Activated CD8-positive, alpha-beta memory T cell treated with anti-CD3 and anti-CD28 coated beads for 24 hours (primary cell): ENCODE results near the gene ALG9.
"Not testable (repeated sequence)": the region's sequence is repeated elsewhere in the genome, so short reads cannot be mapped to it uniquely, and the experiment has no call there.

Experiments
- DNase-seq: peaks from one replicate; pipeline ENCODE4 v3.0.0-alpha.2; 2020

The ALG9 gene, protein sequence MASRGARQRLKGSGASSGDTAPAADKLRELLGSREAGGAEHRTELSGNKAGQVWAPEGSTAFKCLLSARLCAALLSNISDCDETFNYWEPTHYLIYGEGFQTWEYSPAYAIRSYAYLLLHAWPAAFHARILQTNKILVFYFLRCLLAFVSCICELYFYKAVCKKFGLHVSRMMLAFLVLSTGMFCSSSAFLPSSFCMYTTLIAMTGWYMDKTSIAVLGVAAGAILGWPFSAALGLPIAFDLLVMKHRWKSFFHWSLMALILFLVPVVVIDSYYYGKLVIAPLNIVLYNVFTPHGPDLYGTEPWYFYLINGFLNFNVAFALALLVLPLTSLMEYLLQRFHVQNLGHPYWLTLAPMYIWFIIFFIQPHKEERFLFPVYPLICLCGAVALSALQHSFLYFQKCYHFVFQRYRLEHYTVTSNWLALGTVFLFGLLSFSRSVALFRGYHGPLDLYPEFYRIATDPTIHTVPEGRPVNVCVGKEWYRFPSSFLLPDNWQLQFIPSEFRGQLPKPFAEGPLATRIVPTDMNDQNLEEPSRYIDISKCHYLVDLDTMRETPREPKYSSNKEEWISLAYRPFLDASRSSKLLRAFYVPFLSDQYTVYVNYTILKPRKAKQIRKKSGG

DNA sequence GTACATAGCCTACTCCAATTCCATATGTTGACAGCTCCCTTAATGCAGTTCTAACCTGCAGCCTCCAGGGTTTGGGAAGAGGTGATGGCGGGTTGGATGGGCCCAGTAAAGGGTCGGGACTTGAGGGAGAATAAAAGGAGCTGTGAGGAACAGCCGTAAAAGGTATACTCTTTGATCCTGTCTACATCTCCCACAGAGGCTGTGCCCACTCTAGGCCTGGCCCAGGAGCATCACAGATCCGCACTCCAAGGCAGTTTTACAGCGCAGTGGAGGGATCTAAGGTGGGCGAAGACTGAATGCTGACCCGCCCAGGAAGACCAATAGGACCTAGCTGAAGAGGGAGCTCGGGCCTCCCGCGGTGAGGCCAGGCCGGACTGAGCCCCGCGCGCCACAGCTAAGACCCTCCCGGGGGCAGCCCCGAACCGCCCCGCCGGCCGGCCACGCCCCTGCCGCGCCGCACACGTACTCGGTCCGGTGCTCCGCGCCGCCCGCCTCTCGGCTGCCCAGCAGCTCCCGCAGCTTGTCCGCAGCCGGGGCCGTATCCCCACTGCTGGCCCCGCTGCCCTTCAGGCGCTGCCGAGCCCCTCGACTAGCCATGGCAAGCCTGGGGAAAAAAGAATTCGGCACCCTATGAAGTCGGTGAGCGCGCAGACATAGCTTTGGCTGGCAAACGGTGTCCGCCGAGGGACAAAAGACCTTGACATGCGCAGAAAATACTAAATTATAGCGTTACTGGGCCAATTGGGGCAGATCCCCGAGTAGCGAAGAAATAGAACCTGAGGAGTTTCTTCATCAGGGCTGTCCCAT lies at the start of gene ALG9:
ALG9 (minus strand) TSS at position 696 of the 807 bp plus-strand sequence; CDS start at position 597, 99 bp downstream.
- peak; percentile 98 for DNase-seq

DNA sequence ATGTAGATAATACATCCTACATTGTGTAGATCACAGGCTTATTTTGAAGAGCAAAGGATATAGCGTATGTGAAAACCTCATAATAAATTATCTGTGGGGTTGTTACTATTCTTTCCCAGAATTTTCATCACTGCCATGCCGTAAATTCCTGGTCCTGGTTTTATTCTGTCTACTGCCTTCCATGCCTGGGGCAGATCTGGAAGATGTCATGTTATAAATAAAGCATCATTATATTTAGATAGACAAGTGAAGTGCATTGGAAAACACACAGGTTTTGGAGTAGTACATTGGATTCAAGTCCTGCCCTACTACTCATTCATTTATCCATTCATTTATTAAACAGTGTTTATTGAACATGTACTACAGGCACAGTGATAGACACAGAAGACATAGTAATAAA lies 49.5 kb upstream of the ALG9 start:
- no peak for DNase-seq

DNA sequence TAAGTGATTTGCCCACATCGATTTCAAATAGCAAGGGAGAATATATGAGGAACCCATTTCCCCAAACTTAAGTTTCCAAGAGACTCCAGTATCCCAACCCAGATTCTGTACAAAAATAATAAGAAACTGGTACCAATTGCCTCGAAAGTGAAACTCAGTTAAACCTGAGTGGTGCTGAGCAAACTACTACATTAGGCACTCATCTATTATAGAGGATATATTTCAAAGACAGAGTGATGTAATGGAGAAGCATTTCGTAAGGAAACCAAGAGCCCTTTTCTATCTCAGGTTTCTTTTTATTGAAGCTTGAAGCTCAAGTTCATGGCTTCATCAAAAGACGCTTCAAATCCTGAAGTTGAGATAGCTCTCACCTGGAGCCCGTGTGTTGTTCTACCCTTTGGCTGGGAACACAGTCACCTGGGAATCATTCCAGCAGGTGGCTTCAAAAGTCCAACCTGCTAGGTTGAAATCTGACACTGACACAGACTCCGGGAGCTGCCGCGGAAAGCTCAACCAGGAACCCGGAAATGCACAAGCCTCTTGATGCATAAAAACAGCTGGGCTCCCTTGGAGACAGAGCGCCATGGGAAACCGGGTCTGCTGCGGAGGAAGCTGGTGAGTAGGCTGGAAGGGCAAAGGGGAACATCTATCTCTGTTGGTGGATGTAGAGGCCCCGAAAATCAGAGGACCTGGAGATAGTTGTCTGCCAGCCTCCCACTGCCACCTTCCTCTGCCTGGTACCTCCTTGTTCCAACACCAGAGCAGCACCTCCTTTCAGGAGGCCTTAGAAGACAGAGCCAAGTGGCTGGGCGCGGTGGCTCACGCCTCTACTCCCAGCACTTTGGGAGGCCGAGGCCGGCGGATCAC lies 47.2 kb upstream of the ALG9 start, which contains the start of gene C11orf52:
C11orf52 (plus strand) TSS at position 524 of the 867 bp plus-strand sequence; CDS start at position 584, 60 bp downstream.
- no peak for DNase-seq

DNA sequence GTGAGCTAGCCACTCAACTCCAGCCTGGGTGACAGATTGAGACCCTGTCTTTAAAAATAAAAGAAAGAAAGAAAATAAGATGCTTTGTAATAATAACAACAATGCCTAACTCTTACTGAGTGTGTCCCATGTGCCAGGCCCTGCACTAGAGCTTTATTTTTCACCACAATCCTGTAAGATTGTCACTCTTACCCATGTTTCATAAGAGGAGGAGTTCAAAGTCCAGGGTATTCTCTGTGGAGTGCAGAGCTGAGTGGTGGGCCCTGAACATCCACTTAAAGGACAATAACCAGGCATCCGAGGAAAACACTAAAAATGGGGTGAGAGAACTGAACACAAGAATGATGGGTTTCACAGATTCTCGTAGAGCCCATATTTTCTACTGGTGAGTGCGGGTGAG lies 46.4 kb upstream of the ALG9 start:
- no peak for DNase-seq

DNA sequence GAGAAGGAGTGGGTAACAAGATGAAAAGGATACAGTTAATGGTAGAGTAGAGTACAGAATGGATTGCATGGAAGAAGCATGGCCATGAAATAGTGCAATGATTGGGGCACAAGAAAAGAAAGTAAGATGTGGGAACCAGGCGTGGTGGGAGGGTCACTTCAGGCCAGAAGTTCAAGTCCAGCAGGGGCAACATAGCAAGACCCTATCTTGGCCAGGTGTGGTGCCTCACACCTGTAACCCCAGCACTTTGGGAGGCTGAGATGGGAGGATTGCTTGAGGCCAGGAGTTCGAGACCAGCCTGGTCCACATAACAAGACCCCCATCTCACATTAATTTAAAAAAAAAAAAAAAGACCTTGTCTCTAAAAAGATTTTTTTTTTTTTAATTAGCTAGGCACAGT lies 45.9 kb upstream of the ALG9 start:
- no peak for DNase-seq

DNA sequence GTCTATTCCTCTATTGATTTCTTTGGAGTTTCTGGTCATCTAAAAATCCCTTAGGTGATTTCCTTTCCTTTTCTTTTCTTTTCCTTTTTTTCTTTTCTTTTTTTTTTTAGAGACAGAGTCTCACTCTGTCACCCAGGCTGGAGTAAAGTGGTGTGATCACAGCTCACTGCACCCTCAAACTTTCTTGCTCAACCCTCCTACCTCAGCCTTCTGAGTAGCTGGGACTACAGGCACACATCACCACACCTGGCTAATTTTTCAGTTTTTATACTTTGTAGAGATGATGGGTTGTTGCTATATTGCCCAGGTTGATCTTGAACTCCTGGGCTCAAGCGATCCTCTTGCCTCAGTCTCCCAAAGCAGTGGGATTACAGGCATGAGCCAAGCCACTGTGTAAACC lies 45.4 kb upstream of the ALG9 start:
- DNase-seq, result no peak

DNA sequence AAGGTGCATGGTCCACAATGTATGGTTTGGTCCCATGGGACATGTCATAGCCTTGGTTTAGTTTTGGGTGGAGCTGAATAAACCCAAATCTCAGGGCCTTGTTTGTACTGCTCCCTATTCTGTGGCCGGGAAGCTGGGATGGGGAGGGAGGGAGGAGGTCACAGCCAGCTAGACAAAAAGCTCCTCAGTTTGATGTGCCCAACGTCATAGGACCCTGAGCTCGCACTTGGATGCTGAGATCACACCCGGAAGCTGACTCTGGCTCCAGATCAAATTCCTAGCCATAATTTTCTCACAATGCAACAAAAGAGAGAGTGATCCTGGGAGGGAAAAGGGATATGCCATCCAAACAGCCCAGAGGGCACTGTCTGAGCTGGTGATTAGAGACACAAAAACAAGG lies 42.6 kb upstream of the ALG9 start:
- DNase-seq, result no peak

DNA sequence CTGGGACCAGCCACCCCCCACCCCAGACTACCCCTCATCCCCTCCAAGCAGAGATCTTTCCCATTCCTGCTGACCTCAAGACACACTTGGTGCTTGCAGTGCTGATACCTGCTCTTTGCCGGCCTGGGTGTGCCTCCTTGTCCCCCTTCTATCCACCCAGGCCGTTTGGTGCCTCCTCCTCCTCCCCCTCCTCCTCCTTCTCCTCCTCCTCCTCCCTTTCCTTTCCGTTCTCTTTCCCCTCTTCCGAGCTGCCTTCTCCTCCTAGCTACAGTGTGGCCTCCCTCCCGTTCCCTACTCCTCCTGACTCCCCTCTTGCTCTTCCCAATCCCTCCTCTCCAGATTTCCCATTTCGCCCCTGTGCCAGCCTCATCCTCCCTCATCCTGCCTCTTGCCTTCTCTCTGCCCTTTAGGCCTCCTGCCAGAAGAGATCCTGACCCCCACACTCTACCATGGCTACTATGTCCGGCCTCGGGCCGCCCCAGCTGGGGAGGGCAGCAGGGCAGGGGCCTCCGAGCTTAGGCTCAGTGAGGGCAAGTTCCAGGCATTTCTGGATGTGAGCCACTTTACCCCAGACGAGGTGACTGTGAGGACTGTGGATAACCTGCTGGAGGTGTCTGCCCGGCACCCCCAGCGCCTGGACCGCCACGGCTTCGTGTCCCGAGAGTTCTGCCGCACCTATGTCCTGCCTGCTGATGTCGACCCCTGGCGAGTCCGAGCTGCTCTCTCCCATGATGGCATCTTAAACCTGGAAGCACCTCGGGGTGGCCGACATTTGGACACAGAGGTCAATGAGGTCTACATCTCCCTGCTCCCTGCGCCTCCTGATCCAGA lies 41.9 kb upstream of the ALG9 start:
- no peak for DNase-seq

DNA sequence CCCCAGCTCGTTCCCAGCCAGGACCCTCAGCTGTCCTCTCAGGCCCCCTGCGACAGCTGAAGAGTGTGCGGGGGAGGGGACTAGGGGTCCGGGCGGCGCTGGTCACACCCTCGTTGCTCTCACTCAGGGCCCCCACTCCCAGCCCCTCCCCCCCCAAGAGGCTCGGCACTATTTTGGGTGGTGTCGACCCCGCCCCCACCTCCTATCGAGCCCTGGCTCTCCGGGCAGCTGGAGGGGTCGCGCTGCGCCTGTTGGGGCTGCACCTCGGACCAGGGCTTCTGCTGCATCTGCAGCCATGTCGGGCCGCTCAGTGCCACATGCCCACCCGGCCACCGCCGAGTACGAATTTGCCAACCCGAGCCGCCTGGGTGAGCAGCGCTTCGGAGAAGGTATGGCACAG lies 41.2 kb upstream of the ALG9 start, which contains the start of gene HSPB2:
HSPB2 (plus strand) TSS at position 200 of the 400 bp plus-strand sequence; CDS start at position 296, 96 bp downstream.
- no peak for DNase-seq

DNA sequence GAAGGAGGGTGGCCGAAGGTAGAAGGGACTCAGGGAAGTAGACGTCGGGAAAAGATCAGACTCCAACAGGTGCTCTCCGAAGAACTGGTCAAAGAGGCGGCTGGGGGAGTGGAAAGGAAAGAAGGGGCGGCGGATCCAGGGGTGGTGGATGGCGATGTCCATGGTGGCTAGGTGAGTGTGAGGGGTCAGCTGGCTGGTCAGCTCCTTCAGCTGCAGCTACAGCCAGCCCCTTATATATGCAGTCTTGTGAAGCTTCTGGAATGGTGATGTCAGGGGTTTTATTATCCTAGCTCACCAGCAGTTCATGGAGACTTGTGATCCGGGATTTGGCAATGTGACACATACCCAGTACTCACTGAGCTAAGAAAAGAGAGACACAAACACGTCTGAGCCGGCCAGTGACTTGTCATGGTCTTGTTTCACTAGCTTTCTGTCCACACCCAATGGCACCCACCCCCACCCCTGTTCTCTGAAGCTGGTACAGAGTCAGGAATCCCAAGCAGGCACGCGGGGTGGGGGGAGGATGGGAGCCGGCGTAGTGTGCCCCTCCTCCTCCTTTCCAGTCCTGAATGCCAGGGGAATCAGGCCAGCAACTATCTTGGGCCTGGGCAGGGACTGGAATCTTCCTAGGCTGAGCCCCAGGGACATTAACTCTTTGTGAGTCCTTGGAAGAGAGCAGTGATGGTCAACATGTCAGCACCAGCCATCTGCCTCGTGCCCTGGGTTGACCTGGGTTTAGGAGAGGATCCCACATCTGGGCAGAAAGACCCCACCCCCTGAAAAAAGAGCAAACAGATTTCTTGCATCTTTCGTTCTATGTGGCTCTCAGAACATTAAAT lies 40.4 kb upstream of the ALG9 start, which contains the start of gene CRYAB:
CRYAB (minus strand) TSS at position 208 of the 839 bp plus-strand sequence; CDS start at position 162, 46 bp downstream.
- DNase-seq, result no peak

DNA sequence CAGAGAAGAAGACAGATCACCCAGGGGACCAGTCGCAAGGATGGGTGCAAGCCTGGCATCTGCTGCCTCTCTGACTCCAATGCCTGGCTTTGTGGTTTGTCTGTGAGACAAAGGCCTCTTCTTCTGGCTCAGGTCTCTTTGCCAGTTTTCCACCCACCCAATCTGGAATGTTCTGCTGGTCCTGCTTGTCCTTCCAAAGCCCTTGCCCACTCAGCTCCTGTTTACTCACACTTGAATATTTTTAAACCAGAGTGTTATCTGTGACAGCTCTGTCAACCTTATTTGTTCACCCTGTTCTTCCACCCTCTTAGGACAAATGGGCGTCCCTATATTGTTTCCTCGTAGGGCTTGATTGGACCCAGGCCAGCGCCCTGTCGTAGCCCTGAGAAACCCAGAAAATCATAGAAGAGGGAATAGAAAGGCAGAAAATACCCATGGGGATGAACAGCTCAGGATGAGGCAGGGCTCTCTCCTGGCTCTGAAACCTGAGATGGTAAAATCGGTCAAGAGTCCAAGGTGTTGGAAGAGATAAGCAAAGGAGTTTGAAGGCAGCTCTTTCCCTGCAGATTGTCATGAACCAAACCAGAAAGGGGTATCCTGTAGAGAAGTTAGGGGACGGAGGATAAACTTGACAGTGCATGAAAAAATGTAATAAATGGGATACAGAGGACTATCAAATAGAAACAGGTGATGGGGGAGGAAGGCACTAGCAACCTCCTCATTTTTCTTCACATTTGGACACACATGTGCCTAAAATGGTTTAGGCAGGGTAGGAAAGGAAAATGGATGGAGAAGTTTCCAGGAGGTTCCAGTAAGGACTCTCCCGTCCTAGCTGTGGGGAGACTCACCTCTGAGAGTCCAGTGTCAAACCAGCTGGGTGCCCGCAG lies 39.5 kb upstream of the ALG9 start:
- no peak for DNase-seq

DNA sequence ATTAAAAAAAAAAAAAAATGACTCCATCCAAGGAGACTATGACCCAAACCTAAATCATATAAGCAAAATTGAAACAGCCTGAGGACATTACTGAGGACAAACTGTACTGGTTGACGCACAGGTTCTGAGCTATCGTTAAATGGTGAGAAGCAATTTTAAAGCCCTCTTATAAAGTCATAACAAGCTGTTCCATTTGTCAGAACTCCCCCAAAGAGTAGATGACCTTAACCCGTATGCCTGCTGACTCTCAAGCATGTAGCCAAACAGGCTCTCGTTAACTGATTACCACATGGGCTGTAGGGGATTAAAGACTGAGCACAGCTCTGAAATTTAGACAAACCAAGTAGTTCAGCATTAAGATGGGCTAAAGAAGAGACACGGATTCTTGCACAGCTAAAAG lies 38.0 kb upstream of the ALG9 start:
- DNase-seq, result no peak

DNA sequence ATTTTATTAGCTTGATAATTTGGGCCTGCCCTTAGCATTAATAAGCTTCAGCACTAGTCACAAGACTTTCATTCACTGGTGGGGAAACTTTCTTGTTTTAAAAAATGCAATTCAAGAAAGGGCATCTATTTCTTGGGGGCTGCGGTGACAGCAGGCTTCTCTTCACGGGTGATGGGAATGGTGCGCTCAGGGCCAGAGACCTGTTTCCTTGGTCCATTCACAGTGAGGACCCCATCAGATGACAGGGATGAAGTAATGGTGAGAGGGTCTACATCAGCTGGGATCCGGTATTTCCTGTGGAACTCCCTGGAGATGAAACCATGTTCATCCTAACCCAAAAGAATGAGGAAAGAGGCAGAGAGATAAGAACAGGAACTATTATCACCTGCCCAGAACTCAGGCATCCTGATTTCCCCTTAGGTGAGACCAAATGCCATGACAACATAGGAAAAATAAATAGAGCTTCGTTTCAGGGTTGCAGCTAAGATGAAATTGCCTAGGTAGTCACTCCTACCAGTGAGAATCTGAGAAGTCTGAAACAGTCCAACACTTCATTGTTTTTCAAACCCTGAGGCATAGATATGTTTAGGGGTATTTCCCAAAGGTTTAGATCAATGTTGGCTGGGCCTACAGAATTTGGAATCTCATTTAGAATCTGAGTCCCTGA lies 37.4 kb upstream of the ALG9 start:
- DNase-seq, result no peak

DNA sequence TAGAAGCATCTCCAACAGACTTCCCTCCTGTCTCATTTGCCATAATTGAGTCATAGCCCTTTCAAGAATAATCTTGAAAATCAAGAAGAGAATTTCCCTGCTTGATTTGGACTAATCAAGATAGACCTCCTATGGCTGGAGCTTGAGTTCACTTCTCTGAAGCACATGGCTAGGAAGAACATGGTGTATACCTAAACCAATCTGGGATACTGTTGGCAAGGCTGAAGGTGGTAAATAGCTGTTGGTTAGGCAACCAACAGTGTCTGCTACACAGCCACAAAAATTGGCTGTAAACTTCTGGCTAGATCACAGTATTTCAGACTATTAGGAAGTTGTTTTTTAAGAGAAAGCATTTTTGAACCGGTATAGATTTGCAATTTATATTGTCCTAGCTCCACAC lies 35.3 kb upstream of the ALG9 start:
- DNase-seq, result no peak

DNA sequence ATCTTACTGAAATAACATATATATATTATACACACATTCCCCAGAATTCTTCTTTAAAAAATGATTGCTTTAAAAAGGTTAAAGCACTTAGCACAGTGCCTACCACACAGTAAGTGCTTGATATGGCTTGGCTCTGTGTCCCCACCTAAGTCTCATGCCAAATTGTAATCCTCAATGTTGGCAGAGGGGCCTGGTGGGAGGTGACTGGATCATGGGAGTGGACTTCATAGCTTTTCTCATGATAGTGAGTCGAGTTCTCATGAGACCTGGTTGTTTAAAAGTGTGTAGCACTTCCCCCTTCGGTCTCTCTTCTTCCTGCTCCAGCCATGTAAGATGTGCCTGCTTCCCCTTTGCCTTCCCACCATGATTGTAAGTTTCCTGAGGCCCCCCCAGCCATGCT lies 34.0 kb upstream of the ALG9 start:
- DNase-seq, result no peak

DNA sequence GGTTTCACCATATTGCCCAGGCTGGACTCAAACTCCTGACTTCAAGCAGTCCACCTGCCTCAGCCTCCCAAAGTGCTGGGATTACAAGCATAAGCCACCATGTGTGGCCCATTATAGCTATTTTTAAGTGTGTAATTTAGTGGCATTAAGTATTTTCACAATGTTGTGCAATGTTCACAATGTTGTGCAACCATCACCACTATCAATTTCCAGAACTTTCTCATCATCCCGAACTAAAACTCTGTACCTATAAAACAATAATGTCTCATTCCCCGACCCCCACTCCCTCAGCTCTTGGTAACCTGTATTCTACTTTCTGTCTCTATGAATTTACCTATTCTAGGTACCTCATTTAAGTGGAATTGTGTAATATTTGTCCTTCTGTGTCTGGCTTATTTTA lies 15.5 kb upstream of the ALG9 start:
- DNase-seq, result no peak

DNA sequence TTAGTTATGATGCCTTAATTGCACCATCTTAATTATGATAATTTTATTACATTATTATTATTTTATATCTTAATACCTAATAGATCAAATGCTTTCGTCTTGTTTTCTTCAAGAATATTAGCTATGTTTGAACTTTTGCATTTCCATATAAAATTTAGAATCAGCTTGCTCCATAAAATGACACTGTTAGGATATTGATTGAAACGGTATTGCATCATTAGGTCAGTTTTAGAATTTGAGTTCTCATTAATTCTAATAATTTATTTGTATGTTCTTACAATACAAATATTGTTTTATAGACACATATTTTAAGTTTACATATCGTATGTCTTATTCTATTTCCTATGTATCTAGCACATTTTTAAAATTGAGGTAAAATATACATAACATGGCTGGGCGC lies 14.7 kb upstream of the ALG9 start:
- DNase-seq, result no peak

DNA sequence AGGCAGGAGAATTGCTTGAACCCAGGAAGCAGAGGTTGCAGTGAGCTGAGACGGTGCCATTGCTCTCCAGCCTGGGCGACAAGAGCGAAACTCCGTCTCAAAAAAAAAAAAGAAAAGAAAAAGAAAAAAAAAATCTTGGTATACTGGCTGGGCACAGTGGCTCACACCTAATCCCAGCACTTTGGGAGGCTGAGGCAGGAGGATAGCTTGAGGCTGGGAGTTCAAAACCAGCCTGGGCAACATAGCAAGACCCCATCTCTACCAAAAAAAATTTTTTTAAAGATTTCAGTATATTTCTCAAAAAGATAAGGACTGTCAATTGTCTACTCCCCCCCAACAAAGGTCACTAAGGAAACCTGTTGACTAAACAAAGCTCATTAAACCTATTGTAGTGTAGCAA lies 13.7 kb upstream of the ALG9 start:
- DNase-seq, result not testable (repeated sequence)

DNA sequence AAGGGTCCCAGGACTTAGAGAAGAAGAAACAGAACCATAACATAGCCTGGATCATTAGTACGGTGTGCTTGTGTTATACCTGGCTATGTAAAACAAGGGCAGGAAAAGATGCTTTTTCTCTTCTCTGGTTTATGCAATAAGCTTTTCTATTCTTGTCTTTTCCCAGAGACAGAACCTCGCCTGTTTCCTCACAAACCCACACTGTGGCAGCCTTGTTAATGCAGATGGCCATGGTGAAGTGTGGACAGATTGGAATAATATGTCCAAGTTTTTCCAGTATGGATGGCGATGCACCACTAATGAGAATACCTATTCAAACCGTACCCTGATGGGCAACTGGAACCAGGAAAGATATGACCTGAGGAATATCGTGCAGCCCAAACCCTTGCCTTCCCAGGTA lies 10.8 kb upstream of the ALG9 start:
- no peak for DNase-seq
